Uterus (tissue), 2 donors: ENCODE measurements around the gene TIMP3.

Source experiments
- CTCF ChIP-seq, 4 experiments: fragments of 200-600 bp in 2 of 4; fragments of 450-650 bp in 2 of 4; sonication (generic) in 2 of 4; IDR thresholded peaks; one replicate each; pipeline ENCODE4 v1.5.1; 2016 to 2019; ENCODE audit warnings: antibody characterized with exemption in 4 of 4, mild to moderate bottlenecking in 2 of 4, moderate library complexity in 1 of 4
- POLR2A ChIP-seq, 2 donors: fragments of 450-650 bp; IDR thresholded peaks; one replicate each; pipeline ENCODE4 v1.6.1; 2016; ENCODE audit warnings: antibody characterized with exemption in 2 of 2, mild to moderate bottlenecking in 1 of 2, moderate library complexity in 1 of 2

- TF ChIP-seq CTCF (IDR thresholded peaks at IDR 0.05) (no peak), POLR2A (IDR thresholded peaks at IDR 0.05) (no peak)
These were observed 95.9 kb downstream of the TIMP3 start for GRCh38 chr22:32897400-32897799.
